Measurements from ENCODE around the gene GALNT13. TPM values are rescaled to one million over a fixed set of nuclear protein-coding genes. Genes with fewer than 3 reads are reported as not detected.

The GALNT13 gene
- total RNA-seq, 1 experiment from 2014 or later: not detected

DNA sequence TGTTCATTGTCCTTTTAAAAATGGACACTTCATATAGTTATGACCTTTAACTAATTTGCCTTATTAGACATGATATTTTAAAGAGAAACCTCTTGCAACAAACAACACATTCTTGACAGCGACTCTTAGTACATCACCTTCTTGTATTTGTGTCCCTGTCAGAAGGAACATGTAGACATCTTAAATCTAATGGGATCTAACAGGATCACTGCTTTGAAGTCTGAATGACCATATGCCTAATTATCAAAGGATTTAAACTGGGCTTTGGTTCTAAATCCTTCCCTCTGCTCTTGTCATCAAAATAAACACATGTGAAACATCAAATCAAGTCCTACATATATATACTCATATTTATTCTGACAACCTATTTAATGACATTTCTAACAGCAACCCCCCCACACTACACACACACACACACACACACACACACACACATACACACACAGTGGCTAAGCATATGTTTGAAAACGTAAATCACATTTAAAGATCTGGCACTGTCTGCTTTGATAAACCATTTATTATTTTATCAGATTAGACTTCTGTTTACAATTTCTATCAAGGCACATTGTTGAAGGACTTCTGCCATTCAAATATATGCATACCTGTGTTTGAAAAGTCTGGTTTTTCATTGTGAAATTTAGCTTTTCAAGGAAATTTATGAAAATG, 4.2 kb downstream of the GALNT13 start:
- no peaks in the 10 kb centered on the region for H3K36me3 ChIP-seq (ENCODE audit: control insufficient read depth, insufficient read depth, low read length)
- peaks cover 10% of the 10 kb centered on the region for H3K9me3 Mint-ChIP-seq (ENCODE audit: unreplicated experiment)
- H3K27ac Mint-ChIP-seq (ENCODE audit: unreplicated experiment): no peak overlapping the region
- no peak for DNase-seq
- no peak overlapping the region for H3K4me3 ChIP-seq (ENCODE audit: low read depth, low read length)
- no peak overlapping the region for H3K4me3 Mint-ChIP-seq (ENCODE audit: unreplicated experiment)
- TF ChIP-seq, protein P1, sequence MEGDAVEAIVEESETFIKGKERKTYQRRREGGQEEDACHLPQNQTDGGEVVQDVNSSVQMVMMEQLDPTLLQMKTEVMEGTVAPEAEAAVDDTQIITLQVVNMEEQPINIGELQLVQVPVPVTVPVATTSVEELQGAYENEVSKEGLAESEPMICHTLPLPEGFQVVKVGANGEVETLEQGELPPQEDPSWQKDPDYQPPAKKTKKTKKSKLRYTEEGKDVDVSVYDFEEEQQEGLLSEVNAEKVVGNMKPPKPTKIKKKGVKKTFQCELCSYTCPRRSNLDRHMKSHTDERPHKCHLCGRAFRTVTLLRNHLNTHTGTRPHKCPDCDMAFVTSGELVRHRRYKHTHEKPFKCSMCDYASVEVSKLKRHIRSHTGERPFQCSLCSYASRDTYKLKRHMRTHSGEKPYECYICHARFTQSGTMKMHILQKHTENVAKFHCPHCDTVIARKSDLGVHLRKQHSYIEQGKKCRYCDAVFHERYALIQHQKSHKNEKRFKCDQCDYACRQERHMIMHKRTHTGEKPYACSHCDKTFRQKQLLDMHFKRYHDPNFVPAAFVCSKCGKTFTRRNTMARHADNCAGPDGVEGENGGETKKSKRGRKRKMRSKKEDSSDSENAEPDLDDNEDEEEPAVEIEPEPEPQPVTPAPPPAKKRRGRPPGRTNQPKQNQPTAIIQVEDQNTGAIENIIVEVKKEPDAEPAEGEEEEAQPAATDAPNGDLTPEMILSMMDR (IDR thresholded peaks at IDR 0.05; ENCODE audit: insufficient read depth in 1 of 2, low read depth in 1 of 2, low read length in 1 of 2, severe bottlenecking in 1 of 2, unreplicated experiment in 1 of 2): no peak
- no peaks in the 10 kb centered on the region for H3K36me3 Mint-ChIP-seq (ENCODE audit: insufficient read depth, unreplicated experiment)
- peaks cover 3% of the 10 kb centered on the region for H3K27me3 Mint-ChIP-seq (ENCODE audit: insufficient read depth, unreplicated experiment)
- no peaks in the 10 kb centered on the region for H3K9me3 ChIP-seq
- no peaks in the 10 kb centered on the region for H3K4me1 Mint-ChIP-seq (ENCODE audit: low read depth, unreplicated experiment)
- intact Hi-C loops (cut with micrococcal nuclease; ENCODE audit: unreplicated experiment): no loop called here
- ChIA-PET POLR2A (no interaction called here), CTCF (no interaction called here)
- no peaks in the 10 kb centered on the region for H3K27me3 ChIP-seq (replicated peaks; ENCODE audit: control insufficient read depth, insufficient read depth, low read length)
- H3K4me1 ChIP-seq: no peaks in the 10 kb centered on the region
- BruUV-seq (replicated peaks): no TSS peak

DNA sequence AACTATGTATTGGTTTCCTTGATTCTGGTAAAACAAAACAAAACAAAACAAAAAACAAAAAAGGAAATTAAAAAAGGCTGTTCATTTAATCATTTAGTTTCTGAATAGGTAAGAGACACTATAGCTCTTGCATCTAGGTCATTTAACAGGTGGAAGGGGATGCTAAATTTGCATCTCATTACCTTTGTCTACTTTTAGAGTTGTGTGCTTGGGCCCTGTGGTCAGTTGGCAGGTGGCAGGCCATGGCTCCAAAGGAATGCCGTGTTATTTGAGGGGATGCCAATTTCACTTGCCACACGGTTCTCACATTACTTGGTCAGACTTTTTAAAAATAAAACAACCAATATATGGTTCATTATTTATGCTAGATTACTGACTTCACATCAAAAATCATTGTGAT, 9.2 kb downstream of the GALNT13 start:
- H3K36me3 Mint-ChIP-seq (ENCODE audit: insufficient read depth, unreplicated experiment): no peaks in the 10 kb centered on the region
- no peaks in the 10 kb centered on the region for H3K4me1 ChIP-seq
- BruUV-seq (replicated peaks): no TSS peak
- TF ChIP-seq, protein P1 (IDR thresholded peaks at IDR 0.05; ENCODE audit: insufficient read depth in 1 of 2, low read depth in 1 of 2, low read length in 1 of 2, severe bottlenecking in 1 of 2, unreplicated experiment in 1 of 2): no peak
- H3K4me3 ChIP-seq (ENCODE audit: low read depth, low read length): no peak overlapping the region
- H3K27me3 Mint-ChIP-seq (ENCODE audit: insufficient read depth, unreplicated experiment): no peaks in the 10 kb centered on the region
- H3K27ac Mint-ChIP-seq (ENCODE audit: unreplicated experiment): no peak overlapping the region
- H3K4me1 Mint-ChIP-seq (ENCODE audit: low read depth, unreplicated experiment): no peaks in the 10 kb centered on the region
- ChIA-PET POLR2A (no interaction called here), CTCF (no interaction called here)
- DNase-seq: no peak
- no peak overlapping the region for H3K4me3 Mint-ChIP-seq (ENCODE audit: unreplicated experiment)
- H3K27me3 ChIP-seq (replicated peaks; ENCODE audit: control insufficient read depth, insufficient read depth, low read length): no peaks in the 10 kb centered on the region
- no peaks in the 10 kb centered on the region for H3K9me3 Mint-ChIP-seq (ENCODE audit: unreplicated experiment)
- H3K36me3 ChIP-seq (ENCODE audit: control insufficient read depth, insufficient read depth, low read length): no peaks in the 10 kb centered on the region
- H3K9me3 ChIP-seq: no peaks in the 10 kb centered on the region
- intact Hi-C loops (cut with micrococcal nuclease; ENCODE audit: unreplicated experiment): no loop called here

DNA sequence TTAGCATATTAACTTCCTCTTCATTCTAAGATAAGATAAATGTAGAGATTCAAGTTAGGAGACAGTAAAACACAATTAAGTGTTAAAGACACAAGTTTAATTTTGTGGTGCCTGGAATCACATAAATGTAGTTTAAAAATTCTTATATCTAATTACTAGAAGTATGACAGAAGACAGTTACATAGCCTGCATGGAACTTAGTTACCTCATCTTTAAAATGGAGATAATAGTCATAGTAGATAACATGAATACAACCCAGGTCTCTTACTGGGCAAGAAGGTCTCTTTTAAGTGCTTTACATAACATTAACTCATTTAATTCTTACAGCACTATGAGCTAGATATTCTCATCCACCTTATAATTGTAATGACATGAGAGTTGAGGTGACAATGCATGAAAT, 15.1 kb downstream of the GALNT13 start:
- Mint-ChIP-seq H3K4me1 (ENCODE audit: low read depth, unreplicated experiment) (no peaks in the 10 kb centered on the region), H3K9me3 (ENCODE audit: unreplicated experiment) (no peaks in the 10 kb centered on the region), H3K4me3 (ENCODE audit: unreplicated experiment) (no peak overlapping the region), H3K36me3 (ENCODE audit: insufficient read depth, unreplicated experiment) (no peaks in the 10 kb centered on the region), H3K27ac (ENCODE audit: unreplicated experiment) (no peak overlapping the region), H3K27me3 (ENCODE audit: insufficient read depth, unreplicated experiment) (no peaks in the 10 kb centered on the region)
- Histone ChIP-seq H3K4me3 (ENCODE audit: low read depth, low read length) (no peak overlapping the region), H3K9me3 (no peaks in the 10 kb centered on the region), H3K36me3 (ENCODE audit: control insufficient read depth, insufficient read depth, low read length) (no peaks in the 10 kb centered on the region), H3K27me3 (replicated peaks; ENCODE audit: control insufficient read depth, insufficient read depth, low read length) (no peaks in the 10 kb centered on the region), H3K4me1 (no peaks in the 10 kb centered on the region)
- intact Hi-C loops (cut with micrococcal nuclease; ENCODE audit: unreplicated experiment): no loop called here
- CTCF ChIA-PET: no interaction called here
- DNase-seq: no peak
- POLR2A ChIA-PET: no interaction called here
- no TSS peak for BruUV-seq (replicated peaks)
- TF ChIP-seq, protein P1 (IDR thresholded peaks at IDR 0.05; ENCODE audit: insufficient read depth in 1 of 2, low read depth in 1 of 2, low read length in 1 of 2, severe bottlenecking in 1 of 2, unreplicated experiment in 1 of 2): no peak

Measured in Caco-2 (cell line).